GM19324 (cell line): ENCODE data around the gene ZNF511.
"Not testable (repeated sequence)": the region's sequence is repeated elsewhere in the genome, so short reads cannot be mapped to it uniquely, and the experiment has no call there.

Experiments
- ATAC-seq: cut with Tn5 transposase; IDR thresholded peaks from one replicate; pipeline ENCODE4 v1.9.1; 2021; ENCODE audit warnings: mild to moderate bottlenecking, moderate library complexity; ENCODE audit not compliant: unreplicated experiment, low FRiP score

ZNF511 gene

GRCh38 chr10:133312016-133312768 lies 3.5 kb downstream of the ZNF511 start:
- no peak for ATAC-seq

GRCh38 chr10:133312769-133313145 lies 4.0 kb downstream of the ZNF511 start:
- ATAC-seq, result no peak

- no peak for ATAC-seq
These were observed 4.5 kb downstream of the ZNF511 start for GRCh38 chr10:133313192-133313591.

- no peak for ATAC-seq
These were observed 6.2 kb downstream of the ZNF511 start for GRCh38 chr10:133314911-133315310.

- no peak for ATAC-seq
These were observed 7.1 kb downstream of the ZNF511 start for GRCh38 chr10:133315847-133316246.

- no peak for ATAC-seq
These were observed 7.6 kb downstream of the ZNF511 start for GRCh38 chr10:133316266-133316665.

GRCh38 chr10:133316732-133317131 lies 8.0 kb downstream of the ZNF511 start:
- ATAC-seq, result no peak

GRCh38 chr10:133318494-133319127 lies 9.9 kb downstream of the ZNF511 start:
- no peak for ATAC-seq

GRCh38 chr10:133320852-133321422 lies 12.2 kb downstream of the ZNF511 start:
- ATAC-seq, result not testable (repeated sequence)

GRCh38 chr10:133322064-133322709 lies 13.5 kb downstream of the ZNF511 start:
- not testable (repeated sequence) for ATAC-seq

- ATAC-seq, result no peak
These were observed 15.6 kb downstream of the ZNF511 start for GRCh38 chr10:133324198-133324792.

- no peak for ATAC-seq
These were observed 16.1 kb downstream of the ZNF511 start for GRCh38 chr10:133324857-133325260.

GRCh38 chr10:133325440-133326222 lies 16.9 kb downstream of the ZNF511 start:
- no peak for ATAC-seq

GRCh38 chr10:133326223-133326551 lies 17.5 kb downstream of the ZNF511 start:
- no peak for ATAC-seq

- no peak for ATAC-seq
These were observed 18.3 kb downstream of the ZNF511 start for GRCh38 chr10:133326745-133327650.

- ATAC-seq, result no peak
These were observed 19.1 kb downstream of the ZNF511 start for GRCh38 chr10:133327651-133328357.

GRCh38 chr10:133328358-133329343 lies 19.9 kb downstream of the ZNF511 start:
- no peak for ATAC-seq
